Mesenteric fat pad (tissue), 1 donor: Measurements from ENCODE around the gene AKR1C8. TPM values are rescaled to one million over a fixed set of nuclear protein-coding genes. Genes with fewer than 3 reads are reported as not detected.
"Not testable (repeated sequence)": the region's sequence is repeated elsewhere in the genome, so short reads cannot be mapped to it uniquely, and the experiment has no call there.

ENCODE experiments used
- DNase-seq: peaks from one replicate; pipeline ENCODE4 v3.0.0-alpha.2; 2020; ENCODE audit warnings: low spot score
- total RNA-seq: library from RNA; stranded (reverse); fragmentation: NEBNext Ultra II Directional; extraction: Animal tissue kit (Norgen Biotek cat#: 25700); gene quantifications from one replicate; pipeline ENCODE4 v1.2.1, GENCODE V29; 2021
- donor health status: DM: yes; HTN: yes; CAD: no.

AKR1C8 gene
- total RNA-seq, 1 donor from 2014 or later: 1.3 TPM

GRCh38 chr10:5168897-5169420, 16.0 kb downstream of the AKR1C8 start:
- DNase-seq: no peak

GRCh38 chr10:5165738-5166137, 19.2 kb downstream of the AKR1C8 start:
- DNase-seq: no peak

- DNase-seq: no peak
These were observed 21.5 kb downstream of the AKR1C8 start for GRCh38 chr10:5163487-5163886.

- DNase-seq: no peak
These were observed 25.8 kb downstream of the AKR1C8 start for GRCh38 chr10:5159126-5159525.

GRCh38 chr10:5157501-5157900, 27.4 kb downstream of the AKR1C8 start:
- no peak for DNase-seq

GRCh38 chr10:5155951-5156350, 29.0 kb downstream of the AKR1C8 start:
- no peak for DNase-seq

GRCh38 chr10:5151076-5151475, 33.9 kb downstream of the AKR1C8 start:
- DNase-seq: no peak

- no peak for DNase-seq
These were observed 36.3 kb downstream of the AKR1C8 start for GRCh38 chr10:5148678-5149032.

- DNase-seq: no peak
These were observed 36.8 kb downstream of the AKR1C8 start for GRCh38 chr10:5147981-5148677.

- DNase-seq: no peak
These were observed 37.5 kb downstream of the AKR1C8 start for GRCh38 chr10:5147255-5147980.

GRCh38 chr10:5146920-5147254, 38.1 kb downstream of the AKR1C8 start:
- DNase-seq: no peak

GRCh38 chr10:5143137-5143536, 41.8 kb downstream of the AKR1C8 start:
- no peak for DNase-seq

- no peak for DNase-seq
These were observed 42.8 kb downstream of the AKR1C8 start for GRCh38 chr10:5142199-5142598.

- not testable (repeated sequence) for DNase-seq
These were observed 47.3 kb downstream of the AKR1C8 start for GRCh38 chr10:5137699-5138098.

- no peak for DNase-seq
These were observed 48.4 kb downstream of the AKR1C8 start for GRCh38 chr10:5136468-5137087.

GRCh38 chr10:5135581-5135980, 49.4 kb downstream of the AKR1C8 start:
- DNase-seq: no peak

- DNase-seq: no peak
These were observed 59.5 kb downstream of the AKR1C8 start for GRCh38 chr10:5125315-5126044.

- no peak for DNase-seq
These were observed 61.1 kb downstream of the AKR1C8 start for GRCh38 chr10:5123886-5124285.

GRCh38 chr10:5119997-5120396, 65.0 kb downstream of the AKR1C8 start:
- DNase-seq: not testable (repeated sequence)

GRCh38 chr10:5117026-5117425, 67.9 kb downstream of the AKR1C8 start:
- no peak for DNase-seq

- DNase-seq: no peak
These were observed 68.3 kb downstream of the AKR1C8 start for GRCh38 chr10:5116621-5117020.

- not testable (repeated sequence) for DNase-seq
These were observed 75.1 kb downstream of the AKR1C8 start for GRCh38 chr10:5109861-5110260.
